ENCODE data around the gene PLCH2. TPM values are rescaled to one million over a fixed set of nuclear protein-coding genes. Genes with fewer than 3 reads are reported as not detected.

PLCH2 gene, protein sequence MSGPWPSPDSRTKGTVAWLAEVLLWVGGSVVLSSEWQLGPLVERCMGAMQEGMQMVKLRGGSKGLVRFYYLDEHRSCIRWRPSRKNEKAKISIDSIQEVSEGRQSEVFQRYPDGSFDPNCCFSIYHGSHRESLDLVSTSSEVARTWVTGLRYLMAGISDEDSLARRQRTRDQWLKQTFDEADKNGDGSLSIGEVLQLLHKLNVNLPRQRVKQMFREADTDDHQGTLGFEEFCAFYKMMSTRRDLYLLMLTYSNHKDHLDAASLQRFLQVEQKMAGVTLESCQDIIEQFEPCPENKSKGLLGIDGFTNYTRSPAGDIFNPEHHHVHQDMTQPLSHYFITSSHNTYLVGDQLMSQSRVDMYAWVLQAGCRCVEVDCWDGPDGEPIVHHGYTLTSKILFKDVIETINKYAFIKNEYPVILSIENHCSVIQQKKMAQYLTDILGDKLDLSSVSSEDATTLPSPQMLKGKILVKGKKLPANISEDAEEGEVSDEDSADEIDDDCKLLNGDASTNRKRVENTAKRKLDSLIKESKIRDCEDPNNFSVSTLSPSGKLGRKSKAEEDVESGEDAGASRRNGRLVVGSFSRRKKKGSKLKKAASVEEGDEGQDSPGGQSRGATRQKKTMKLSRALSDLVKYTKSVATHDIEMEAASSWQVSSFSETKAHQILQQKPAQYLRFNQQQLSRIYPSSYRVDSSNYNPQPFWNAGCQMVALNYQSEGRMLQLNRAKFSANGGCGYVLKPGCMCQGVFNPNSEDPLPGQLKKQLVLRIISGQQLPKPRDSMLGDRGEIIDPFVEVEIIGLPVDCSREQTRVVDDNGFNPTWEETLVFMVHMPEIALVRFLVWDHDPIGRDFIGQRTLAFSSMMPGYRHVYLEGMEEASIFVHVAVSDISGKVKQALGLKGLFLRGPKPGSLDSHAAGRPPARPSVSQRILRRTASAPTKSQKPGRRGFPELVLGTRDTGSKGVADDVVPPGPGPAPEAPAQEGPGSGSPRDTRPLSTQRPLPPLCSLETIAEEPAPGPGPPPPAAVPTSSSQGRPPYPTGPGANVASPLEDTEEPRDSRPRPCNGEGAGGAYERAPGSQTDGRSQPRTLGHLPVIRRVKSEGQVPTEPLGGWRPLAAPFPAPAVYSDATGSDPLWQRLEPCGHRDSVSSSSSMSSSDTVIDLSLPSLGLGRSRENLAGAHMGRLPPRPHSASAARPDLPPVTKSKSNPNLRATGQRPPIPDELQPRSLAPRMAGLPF (N-terminal part only)
- total RNA-seq = 10 to 100 TPM; 20.2 to 59.1 (median 27.9) TPM
- total RNA-seq (2013) = 21.3 TPM
- 0.97 to 78.0 (median 29.9) reads per million in 29 experiments for total RNA-seq

DNA sequence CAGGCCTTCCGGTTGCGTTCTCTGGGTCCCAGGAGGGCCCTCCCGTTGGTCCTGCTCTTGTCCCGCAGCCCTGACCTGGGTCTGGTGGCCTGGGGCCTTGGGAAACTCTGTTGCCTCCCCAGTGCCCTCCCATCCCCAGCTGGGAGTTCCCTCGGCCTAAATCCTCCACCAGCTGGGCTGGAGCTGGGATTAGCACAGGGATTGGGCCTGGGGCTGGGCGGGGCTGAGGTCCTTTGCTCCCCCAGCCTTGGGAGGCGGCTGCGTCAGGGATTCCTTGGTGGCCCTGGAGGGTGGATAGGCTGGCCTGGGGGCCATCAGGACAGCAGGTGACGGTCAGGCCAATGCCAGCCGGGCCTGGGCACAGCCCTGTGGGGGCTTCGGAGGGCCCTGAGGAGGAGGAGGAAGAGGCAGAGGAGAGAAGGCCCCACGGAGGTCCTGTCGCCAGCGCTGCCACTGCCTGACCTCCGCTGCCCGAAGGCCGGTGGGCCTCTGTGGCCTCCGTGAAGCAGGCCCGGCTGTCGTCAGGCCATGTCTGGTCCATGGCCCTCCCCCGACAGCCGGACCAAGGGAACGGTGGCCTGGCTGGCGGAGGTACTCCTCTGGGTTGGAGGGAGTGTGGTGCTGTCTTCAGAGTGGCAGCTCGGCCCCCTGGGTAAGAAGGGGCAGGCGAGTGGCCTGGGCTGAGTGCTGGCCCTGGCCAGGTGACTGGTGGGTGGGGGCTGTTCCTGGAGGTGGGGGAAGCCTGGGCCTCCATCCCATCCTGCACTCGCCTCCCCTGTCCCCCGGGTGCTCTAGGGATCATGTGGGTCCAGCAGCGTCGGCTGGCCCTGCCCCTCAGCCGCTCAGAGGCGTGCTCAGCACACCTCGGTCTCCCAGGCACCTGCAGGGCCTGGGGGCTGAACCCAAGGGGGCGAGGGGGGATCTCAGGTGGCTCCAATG lies at the start of gene PLCH2:
TSS of gene PLCH2 (plus strand) at position 229 of the 939 bp plus-strand sequence. CDS start at position 529, 300 bp downstream.
- H3K9me3 Mint-ChIP-seq = no peaks in the 10 kb centered on the region
- H3K27ac ChIP-seq (ENCODE audit: low read length) = no peak within 1 kb of the TSS
- H3K27me3 Mint-ChIP-seq = no peaks in the 10 kb centered on the region
- no peaks in the 10 kb centered on the region for H3K36me3 Mint-ChIP-seq
- H3K27ac Mint-ChIP-seq = no peak within 1 kb of the TSS
- ChIA-PET CTCF (no interaction called here), POLR2A (no interaction called here)
- 86% methylated on average over 29 of the region's 34 CpGs for WGBS (ENCODE audit: insufficient coverage)
- no peak within 1 kb of the TSS for H3K4me3 ChIP-seq (ENCODE audit: control insufficient read depth in 1 of 2, extremely low read depth in 1 of 2, low read length in 1 of 2)
- H3K27me3 ChIP-seq (replicated peaks in 1 of 2; ENCODE audit: control insufficient read depth in 2 of 2, extremely low read depth in 1 of 2, insufficient read depth in 2 of 2, low read length in 1 of 2) = no peaks in the 10 kb centered on the region
- DNase-seq (no peak), ATAC-seq (replicated peaks in 1 of 4) (no peak)
- H3K4me1 ChIP-seq (ENCODE audit: control insufficient read depth in 1 of 2, extremely low read depth in 1 of 2, insufficient read depth in 2 of 2, low read length in 2 of 2) = no peaks in the 10 kb centered on the region
- no peaks in the 10 kb centered on the region for H3K9me3 ChIP-seq
- no peaks in the 10 kb centered on the region for H3K4me1 Mint-ChIP-seq
- H3K4me3 Mint-ChIP-seq = no peak within 1 kb of the TSS
- no peaks in the 10 kb centered on the region for H3K36me3 ChIP-seq (ENCODE audit: control insufficient read depth in 2 of 2, extremely low read depth in 1 of 2, insufficient read depth in 1 of 2, low read length in 1 of 2)

DNA sequence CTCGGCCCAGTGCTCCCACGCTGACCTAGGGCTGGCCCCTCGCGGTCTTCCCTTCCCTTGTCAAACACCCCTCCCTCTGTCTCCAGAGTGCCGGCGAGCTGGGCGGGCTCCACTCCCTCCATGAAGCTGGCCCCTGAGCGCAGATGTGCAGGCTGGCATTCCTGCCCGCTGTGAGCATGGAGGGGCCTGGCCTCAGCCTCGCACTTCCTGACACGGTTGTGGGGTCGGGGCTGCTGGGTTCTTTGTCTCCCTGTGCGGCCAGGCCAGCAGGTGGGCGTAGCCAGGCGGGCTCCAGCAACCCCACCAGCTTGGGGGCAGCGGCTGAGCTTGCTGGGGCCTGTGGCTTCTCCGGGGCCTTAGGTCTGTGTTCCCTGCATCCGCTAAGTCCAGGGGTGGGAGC lies 49.5 kb upstream of the PLCH2 start:
- ATAC-seq (replicated peaks in 1 of 4) = no peak
- DNase-seq = no peak
- Histone ChIP-seq H3K4me1 (ENCODE audit: control insufficient read depth in 1 of 2, extremely low read depth in 1 of 2, insufficient read depth in 2 of 2, low read length in 2 of 2) (no peaks in the 10 kb centered on the region), H3K4me3 (ENCODE audit: control insufficient read depth in 1 of 2, extremely low read depth in 1 of 2, low read length in 1 of 2) (no peak overlapping the region), H3K36me3 (ENCODE audit: control insufficient read depth in 2 of 2, extremely low read depth in 1 of 2, insufficient read depth in 1 of 2, low read length in 1 of 2) (no peaks in the 10 kb centered on the region), H3K27me3 (replicated peaks in 1 of 2; ENCODE audit: control insufficient read depth in 2 of 2, extremely low read depth in 1 of 2, insufficient read depth in 2 of 2, low read length in 1 of 2) (peaks cover 0 to 27% of the 10 kb centered on the region in 2 experiments), H3K27ac (ENCODE audit: low read length) (no peak overlapping the region), H3K9me3 (no peaks in the 10 kb centered on the region)
- peaks cover 4% of the 10 kb centered on the region for H3K36me3 Mint-ChIP-seq
- peaks cover 0 to 3% of the 10 kb centered on the region in 2 donors for H3K27me3 Mint-ChIP-seq
- H3K27ac Mint-ChIP-seq = no peak overlapping the region
- POLR2A ChIA-PET = no interaction called here
- no peak overlapping the region for H3K4me3 Mint-ChIP-seq
- WGBS (ENCODE audit: insufficient coverage) = 83% methylated on average over 18 of the region's 18 CpGs
- CTCF ChIA-PET = no interaction called here
- H3K9me3 Mint-ChIP-seq = no peaks in the 10 kb centered on the region
- no peaks in the 10 kb centered on the region for H3K4me1 Mint-ChIP-seq

DNA sequence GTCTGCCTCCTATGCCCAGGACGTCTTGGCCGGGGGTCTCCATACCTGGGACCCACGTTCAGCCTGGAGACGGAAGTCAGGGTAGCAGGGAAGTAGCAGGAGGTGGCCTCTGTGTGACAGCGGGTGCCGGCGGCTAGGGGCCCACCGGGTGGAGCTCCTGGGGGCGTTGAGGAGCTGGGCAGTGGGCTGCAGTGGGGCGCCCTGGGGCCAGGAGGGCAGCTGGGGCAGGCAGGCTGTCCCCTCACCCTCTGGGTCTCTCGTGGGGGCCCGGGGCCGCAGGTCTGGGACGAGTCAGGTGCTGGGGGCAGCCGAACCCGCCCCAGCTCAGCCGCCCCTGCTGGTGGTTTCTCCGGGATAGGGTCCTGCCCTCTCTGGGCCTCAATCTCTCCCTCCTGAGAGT lies 49.0 kb upstream of the PLCH2 start:
- CTCF ChIA-PET = no interaction called here
- Mint-ChIP-seq H3K4me1 (no peaks in the 10 kb centered on the region), H3K9me3 (no peaks in the 10 kb centered on the region), H3K36me3 (peaks cover 4% of the 10 kb centered on the region), H3K27me3 (peaks cover 0 to 3% of the 10 kb centered on the region in 2 donors), H3K4me3 (no peak overlapping the region), H3K27ac (no peak overlapping the region)
- no peak for DNase-seq
- H3K9me3 ChIP-seq = no peaks in the 10 kb centered on the region
- WGBS (ENCODE audit: insufficient coverage) = 76% methylated on average over 12 of the region's 18 CpGs
- no peak for ATAC-seq (replicated peaks in 1 of 4)
- H3K36me3 ChIP-seq (ENCODE audit: control insufficient read depth in 2 of 2, extremely low read depth in 1 of 2, insufficient read depth in 1 of 2, low read length in 1 of 2) = no peaks in the 10 kb centered on the region
- no peak overlapping the region for H3K27ac ChIP-seq (ENCODE audit: low read length)
- H3K27me3 ChIP-seq (replicated peaks in 1 of 2; ENCODE audit: control insufficient read depth in 2 of 2, extremely low read depth in 1 of 2, insufficient read depth in 2 of 2, low read length in 1 of 2) = peaks cover 0 to 27% of the 10 kb centered on the region in 2 experiments
- H3K4me1 ChIP-seq (ENCODE audit: control insufficient read depth in 1 of 2, extremely low read depth in 1 of 2, insufficient read depth in 2 of 2, low read length in 2 of 2) = no peaks in the 10 kb centered on the region
- POLR2A ChIA-PET = no interaction called here
- no peak overlapping the region for H3K4me3 ChIP-seq (ENCODE audit: control insufficient read depth in 1 of 2, extremely low read depth in 1 of 2, low read length in 1 of 2)

DNA sequence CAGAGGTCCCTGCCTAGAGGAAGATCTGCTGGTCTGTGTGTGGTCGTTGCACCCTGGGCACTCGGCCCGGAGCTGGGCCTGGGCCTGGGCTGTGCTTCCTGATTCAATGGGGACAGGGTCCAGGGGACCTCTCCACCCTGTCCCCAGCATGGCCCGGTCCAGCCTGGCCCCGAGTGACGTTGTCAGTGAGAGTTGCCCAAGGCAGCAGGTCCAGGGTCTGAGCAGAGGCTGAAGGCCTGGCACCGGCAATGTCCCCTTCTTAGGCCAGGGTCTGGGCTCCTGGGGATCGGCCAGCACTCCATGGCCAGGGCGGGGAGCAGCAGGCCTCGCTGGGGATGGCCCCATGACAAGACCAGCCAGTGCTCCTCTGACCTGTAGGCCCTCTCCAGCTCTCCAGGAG lies 48.1 kb upstream of the PLCH2 start:
- H3K27ac ChIP-seq (ENCODE audit: low read length) = no peak overlapping the region
- H3K4me1 ChIP-seq (ENCODE audit: control insufficient read depth in 1 of 2, extremely low read depth in 1 of 2, insufficient read depth in 2 of 2, low read length in 2 of 2) = no peaks in the 10 kb centered on the region
- no peaks in the 10 kb centered on the region for H3K9me3 Mint-ChIP-seq
- peaks cover 0 to 3% of the 10 kb centered on the region in 2 donors for H3K27me3 Mint-ChIP-seq
- WGBS (ENCODE audit: insufficient coverage) = 86% methylated on average over 10 of the region's 10 CpGs
- no peaks in the 10 kb centered on the region for H3K36me3 ChIP-seq (ENCODE audit: control insufficient read depth in 2 of 2, extremely low read depth in 1 of 2, insufficient read depth in 1 of 2, low read length in 1 of 2)
- H3K27ac Mint-ChIP-seq = no peak overlapping the region
- H3K27me3 ChIP-seq (replicated peaks in 1 of 2; ENCODE audit: control insufficient read depth in 2 of 2, extremely low read depth in 1 of 2, insufficient read depth in 2 of 2, low read length in 1 of 2) = peaks cover 0 to 27% of the 10 kb centered on the region in 2 experiments
- POLR2A ChIA-PET = no interaction called here
- H3K4me1 Mint-ChIP-seq = no peaks in the 10 kb centered on the region
- no peaks in the 10 kb centered on the region for H3K9me3 ChIP-seq
- H3K4me3 ChIP-seq (ENCODE audit: control insufficient read depth in 1 of 2, extremely low read depth in 1 of 2, low read length in 1 of 2) = no peak overlapping the region
- DNase-seq = no peak
- H3K4me3 Mint-ChIP-seq = no peak overlapping the region
- H3K36me3 Mint-ChIP-seq = no peaks in the 10 kb centered on the region
- no peak for ATAC-seq (replicated peaks in 1 of 4)
- CTCF ChIA-PET = no interaction called here

DNA sequence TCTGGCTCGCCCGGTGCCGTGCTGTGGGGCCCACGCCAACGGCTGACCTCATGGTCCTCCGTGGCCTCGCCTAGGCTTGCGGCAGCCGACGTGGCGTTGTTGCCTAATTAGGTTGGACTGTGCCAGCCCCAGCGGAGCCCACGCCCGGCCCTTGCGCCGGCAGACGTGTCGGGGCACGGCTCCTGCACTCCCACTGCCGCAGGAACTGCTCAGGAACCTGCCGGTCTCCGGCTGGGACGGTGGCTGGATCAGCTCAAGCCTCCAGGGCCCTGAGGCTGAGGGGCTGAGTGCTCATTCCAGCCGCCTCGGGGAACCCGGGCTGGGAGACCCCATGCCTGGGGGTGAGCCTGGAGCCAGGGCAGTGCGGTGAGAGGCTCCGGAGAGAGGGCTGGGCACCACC lies 47.6 kb upstream of the PLCH2 start:
- DNase-seq = no peak
- H3K27me3 ChIP-seq (replicated peaks in 1 of 2; ENCODE audit: control insufficient read depth in 2 of 2, extremely low read depth in 1 of 2, insufficient read depth in 2 of 2, low read length in 1 of 2) = peaks cover 0 to 29% of the 10 kb centered on the region in 2 experiments
- WGBS (ENCODE audit: insufficient coverage) = 96% methylated on average over 26 of the region's 28 CpGs
- Mint-ChIP-seq H3K27ac (no peak overlapping the region), H3K9me3 (no peaks in the 10 kb centered on the region), H3K4me3 (no peak overlapping the region), H3K36me3 (no peaks in the 10 kb centered on the region), H3K4me1 (no peaks in the 10 kb centered on the region), H3K27me3 (peaks cover 0 to 3% of the 10 kb centered on the region in 2 donors)
- ATAC-seq (replicated peaks in 1 of 4) = no peak
- POLR2A ChIA-PET = no interaction called here
- CTCF ChIA-PET = no interaction called here
- no peak overlapping the region for H3K4me3 ChIP-seq (ENCODE audit: control insufficient read depth in 1 of 2, extremely low read depth in 1 of 2, low read length in 1 of 2)
- no peak overlapping the region for H3K27ac ChIP-seq (ENCODE audit: low read length)
- H3K4me1 ChIP-seq (ENCODE audit: control insufficient read depth in 1 of 2, extremely low read depth in 1 of 2, insufficient read depth in 2 of 2, low read length in 2 of 2) = no peaks in the 10 kb centered on the region
- H3K36me3 ChIP-seq (ENCODE audit: control insufficient read depth in 2 of 2, extremely low read depth in 1 of 2, insufficient read depth in 1 of 2, low read length in 1 of 2) = no peaks in the 10 kb centered on the region
- no peaks in the 10 kb centered on the region for H3K9me3 ChIP-seq
